Measurements from ENCODE around the gene SLC35A4.
"Not testable (repeated sequence)": the region's sequence is repeated elsewhere in the genome, so short reads cannot be mapped to it uniquely, and the experiment has no call there.

Gene SLC35A4

DNA sequence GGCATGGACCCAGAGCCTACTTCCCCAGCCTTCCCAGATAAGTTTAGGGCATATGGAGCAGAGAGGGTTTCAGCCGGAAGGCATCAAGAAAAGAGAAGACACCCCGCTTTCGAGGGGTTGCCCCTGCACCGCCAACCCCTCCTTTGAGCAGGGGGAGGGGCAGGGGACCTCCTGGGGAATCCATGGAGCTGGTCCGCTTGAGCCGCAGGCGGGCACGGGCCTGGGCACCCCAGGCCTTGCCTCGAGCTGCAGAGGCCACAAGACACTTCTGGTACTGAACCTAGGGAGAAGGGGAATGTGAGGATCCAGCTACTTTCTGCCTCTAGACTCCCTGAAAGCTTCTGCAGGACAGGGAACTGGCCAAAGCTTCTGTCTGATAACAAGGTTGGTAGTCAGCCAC, 6.1 kb upstream of the SLC35A4 start:
- no peak for DNase-seq (ENCODE audit: low read depth in 2 of 2)

DNA sequence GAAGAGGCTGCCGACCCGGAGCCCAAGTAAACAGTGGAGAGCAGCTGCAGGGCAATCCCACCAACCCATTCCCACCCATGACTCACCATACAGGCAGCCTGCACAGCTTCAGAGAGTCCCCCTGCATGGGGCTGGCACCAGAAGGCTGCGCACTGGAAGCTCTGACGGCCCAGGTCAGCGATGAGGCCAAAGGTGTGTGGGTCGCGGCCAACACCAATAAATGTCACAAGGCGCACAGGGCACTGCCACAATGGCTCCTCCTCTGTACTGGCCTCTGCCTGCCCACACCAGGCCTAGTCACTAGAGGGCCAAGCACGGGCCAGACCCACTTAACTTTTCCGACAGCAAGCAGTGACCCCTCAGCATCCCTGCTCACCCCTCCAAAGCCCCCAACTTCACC, 4.4 kb upstream of the SLC35A4 start:
- no peak for DNase-seq (ENCODE audit: low read depth in 2 of 2)

DNA sequence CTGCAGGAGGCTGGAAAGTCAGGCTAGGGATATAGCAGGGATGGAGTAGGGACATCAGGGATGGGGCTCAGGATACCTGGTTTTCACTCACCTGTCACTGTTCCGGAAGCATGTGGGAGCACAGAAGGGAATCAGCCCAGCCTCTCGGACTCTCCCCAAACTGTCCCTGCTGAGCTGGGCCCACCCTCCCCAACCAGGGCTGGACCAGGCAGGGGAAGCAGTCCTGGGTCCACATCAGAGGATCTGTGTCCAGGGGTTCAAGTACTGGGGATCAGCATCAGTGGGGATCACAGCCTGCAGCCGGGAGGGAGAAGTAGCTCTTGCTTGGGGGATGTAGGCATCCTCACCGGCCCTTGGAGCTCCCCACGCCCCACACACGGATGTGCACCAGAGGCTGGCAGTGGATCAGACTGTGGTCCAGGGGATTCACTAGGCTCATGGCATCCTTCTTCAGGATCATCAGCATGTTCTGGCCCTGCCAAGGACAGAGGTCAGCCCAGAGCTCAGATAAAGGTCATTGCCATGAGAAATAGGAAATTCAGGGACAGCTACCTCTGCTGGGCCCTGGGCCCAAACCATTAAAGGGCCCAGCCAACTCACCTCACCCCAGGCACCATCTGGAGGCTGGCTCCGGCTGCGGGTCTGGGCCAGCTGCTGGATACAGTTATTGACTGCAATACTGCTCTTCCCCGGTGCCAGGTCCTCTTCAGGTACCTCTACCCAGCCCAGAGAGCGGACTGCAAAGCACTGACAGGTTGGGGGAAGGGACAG, 2.7 kb upstream of the SLC35A4 start:
- DNase-seq (ENCODE audit: low read depth in 2 of 2) = no peak

DNA sequence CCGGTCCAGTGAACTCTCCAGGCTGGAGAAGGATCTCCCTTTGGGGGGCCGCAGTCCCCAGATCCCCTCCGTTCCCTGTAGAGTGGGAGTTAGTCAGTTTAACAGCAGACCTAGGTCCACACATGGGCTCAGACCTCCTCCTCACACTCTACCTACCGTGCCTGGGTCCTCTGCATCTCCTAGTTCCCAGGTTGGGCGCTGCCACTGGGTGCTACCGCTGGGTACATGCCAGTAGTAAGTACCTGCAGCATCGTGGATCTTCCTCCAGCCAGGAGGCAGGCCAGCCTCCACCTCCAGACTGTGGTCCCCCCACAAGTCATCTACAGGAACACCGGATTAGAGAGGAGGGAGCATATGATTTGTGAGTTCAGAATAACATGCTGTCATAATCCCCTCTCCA, 1.0 kb upstream of the SLC35A4 start:
- DNase-seq (ENCODE audit: low read depth in 2 of 2) = no peak

DNA sequence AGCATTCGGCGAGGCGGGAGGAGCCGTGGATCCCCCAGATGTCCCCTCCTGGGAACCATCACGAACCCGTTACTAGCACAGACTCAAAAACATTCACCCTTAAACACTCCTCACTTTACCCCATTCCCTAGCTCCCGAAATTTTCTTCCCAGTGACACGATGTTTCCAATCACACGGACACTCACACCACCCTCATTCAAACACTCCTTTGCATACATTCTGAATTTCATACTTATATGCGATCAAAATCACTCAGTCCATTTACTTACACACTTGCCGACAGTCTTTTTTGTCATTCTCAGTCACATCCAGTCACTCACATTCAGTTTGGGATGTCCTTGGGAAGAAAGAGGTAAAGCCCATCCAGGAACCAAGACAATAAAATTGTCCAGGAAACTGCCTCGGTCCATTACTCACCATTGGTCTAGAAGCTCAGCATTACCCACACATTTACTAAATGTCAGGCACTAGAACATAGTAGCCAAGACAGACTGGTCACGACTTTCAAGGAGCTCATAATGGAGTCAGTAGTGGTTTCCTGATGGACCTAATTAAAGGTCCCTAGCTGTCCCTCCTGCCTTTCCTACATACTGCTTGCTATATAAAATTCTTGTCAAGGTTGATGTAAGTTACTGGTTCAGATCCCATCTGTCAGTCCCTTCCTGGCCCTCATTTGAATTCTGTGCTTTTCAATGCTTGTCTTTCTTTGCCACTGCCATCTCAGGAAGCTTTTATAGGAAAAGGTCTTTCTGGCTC, 574 bp downstream of the SLC35A4 start:
- no peak for DNase-seq (ENCODE audit: low read depth in 2 of 2)

DNA sequence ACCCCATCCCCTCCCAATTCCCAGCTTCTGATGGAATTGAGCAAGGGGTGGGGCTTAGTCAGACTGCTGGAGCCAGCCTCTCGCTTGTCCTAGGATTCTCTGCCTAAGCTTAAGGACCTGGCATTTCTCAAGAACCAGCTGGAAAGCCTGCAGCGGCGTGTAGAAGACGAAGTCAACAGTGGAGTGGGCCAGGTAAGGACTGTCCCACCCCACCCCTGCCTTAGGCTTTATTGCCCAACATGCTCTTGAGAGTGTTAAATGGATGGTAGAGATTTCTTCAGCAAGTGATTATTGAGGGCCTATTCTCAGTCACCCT, 1.1 kb downstream of the SLC35A4 start:
- no peak for DNase-seq (ENCODE audit: low read depth in 2 of 2)

DNA sequence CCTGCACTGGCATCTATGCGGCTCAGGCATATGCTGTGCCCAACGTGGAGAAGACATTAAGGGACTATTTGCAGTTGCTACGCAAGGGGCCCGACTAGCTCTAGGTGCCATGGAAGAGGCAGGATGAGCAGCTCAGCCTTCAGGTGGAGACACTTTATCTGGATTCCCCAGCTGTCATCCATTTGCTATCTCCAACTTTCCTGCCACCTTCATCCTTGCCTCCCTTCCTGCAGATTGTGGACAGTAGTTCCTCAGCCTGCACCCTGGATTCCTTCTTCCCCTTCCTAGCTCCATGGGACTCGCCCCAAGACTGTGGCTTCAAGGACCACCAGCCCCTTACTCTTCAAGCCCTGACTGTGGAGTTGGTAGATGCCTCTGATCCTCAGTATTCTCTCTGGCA, 2.0 kb downstream of the SLC35A4 start:
- DNase-seq (ENCODE audit: low read depth in 2 of 2) = no peak

DNA sequence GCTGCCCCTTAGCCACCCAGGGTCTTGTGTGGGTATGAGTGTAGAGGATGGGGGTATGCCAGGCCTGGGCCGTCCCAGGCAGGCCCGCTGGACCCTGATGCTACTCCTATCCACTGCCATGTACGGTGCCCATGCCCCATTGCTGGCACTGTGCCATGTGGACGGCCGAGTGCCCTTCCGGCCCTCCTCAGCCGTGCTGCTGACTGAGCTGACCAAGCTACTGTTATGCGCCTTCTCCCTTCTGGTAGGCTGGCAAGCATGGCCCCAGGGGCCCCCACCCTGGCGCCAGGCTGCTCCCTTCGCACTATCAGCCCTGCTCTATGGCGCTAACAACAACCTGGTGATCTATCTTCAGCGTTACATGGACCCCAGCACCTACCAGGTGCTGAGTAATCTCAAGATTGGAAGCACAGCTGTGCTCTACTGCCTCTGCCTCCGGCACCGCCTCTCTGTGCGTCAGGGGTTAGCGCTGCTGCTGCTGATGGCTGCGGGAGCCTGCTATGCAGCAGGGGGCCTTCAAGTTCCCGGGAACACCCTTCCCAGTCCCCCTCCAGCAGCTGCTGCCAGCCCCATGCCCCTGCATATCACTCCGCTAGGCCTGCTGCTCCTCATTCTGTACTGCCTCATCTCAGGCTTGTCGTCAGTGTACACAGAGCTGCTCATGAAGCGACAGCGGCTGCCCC, 2.6 kb downstream of the SLC35A4 start:
- DNase-seq (ENCODE audit: low read depth in 2 of 2) = no peak

DNA sequence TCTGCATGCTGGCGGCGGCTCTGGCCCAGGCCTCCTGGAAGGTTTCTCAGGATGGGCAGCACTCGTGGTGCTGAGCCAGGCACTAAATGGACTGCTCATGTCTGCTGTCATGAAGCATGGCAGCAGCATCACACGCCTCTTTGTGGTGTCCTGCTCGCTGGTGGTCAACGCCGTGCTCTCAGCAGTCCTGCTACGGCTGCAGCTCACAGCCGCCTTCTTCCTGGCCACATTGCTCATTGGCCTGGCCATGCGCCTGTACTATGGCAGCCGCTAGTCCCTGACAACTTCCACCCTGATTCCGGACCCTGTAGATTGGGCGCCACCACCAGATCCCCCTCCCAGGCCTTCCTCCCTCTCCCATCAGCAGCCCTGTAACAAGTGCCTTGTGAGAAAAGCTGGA, 3.2 kb downstream of the SLC35A4 start:
- no peak for DNase-seq (ENCODE audit: low read depth in 2 of 2)

DNA sequence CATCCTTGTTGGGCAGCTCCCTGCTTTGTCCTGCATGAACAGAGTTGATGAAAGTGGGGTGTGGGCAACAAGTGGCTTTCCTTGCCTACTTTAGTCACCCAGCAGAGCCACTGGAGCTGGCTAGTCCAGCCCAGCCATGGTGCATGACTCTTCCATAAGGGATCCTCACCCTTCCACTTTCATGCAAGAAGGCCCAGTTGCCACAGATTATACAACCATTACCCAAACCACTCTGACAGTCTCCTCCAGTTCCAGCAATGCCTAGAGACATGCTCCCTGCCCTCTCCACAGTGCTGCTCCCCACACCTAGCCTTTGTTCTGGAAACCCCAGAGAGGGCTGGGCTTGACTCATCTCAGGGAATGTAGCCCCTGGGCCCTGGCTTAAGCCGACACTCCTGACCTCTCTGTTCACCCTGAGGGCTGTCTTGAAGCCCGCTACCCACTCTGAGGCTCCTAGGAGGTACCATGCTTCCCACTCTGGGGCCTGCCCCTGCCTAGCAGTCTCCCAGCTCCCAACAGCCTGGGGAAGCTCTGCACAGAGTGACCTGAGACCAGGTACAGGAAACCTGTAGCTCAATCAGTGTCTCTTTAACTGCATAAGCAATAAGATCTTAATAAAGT, 3.9 kb downstream of the SLC35A4 start:
- no peak for DNase-seq (ENCODE audit: low read depth in 2 of 2)

DNA sequence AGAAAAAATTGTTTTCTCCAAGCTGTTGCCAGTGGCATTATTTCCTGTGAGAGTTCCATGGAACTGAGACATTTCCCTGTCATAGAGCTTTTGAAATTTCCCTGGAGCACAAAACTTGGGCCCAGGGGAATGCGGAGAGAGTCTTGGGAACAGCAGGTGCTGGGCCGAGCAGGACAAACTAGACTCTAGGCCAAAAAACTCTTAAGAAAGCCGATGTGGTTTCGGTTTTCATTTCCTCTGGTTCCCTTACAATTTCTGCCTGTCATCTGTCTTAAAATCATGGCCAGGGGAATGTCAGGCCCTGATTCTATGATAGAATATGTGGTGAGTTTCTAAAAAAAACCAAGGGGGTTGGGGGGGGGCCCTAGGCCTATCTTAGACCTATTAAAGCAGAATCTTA, 4.6 kb downstream of the SLC35A4 start:
- no peak for DNase-seq (ENCODE audit: low read depth in 2 of 2)

DNA sequence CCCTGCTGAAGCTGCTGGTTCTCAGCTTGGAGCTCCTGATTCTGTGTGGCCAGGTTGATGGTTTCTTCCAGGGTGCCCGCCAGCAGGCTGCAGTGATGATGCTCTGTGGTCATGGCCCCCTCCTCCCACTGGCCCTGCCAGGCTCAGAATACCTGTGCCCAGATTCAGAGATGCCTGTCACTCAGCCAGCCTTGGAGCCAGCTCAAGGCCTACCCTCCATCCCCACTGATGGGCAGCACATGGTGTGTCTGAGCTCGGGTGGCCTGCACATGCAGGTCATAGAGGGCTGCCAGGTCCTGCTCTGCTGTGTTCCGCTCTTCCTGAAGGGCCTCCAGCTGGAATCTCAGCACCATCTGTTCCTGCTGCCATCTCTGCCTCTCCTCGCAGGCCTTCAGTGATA, 5.4 kb downstream of the SLC35A4 start:
- no peak for DNase-seq (ENCODE audit: low read depth in 2 of 2)

DNA sequence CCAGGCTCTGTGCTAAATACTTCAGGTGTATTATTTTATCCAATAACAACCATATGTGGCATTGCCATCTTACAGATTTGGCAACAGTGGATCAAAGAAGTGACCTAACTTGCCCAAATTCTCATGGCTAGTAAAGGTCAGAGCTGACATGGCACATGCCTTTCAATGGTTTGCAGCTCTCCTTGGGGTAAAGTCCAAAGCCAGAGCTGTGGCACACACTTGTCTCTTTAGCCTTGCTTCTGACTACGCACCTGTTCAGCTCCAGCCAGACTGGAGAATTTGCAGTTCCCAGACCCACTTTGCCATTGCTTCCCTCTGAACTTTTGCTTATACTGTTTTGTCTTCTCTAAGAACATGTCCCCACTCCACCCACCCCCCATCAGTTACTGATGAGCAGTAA, 5.9 kb downstream of the SLC35A4 start:
- no peak for DNase-seq (ENCODE audit: low read depth in 2 of 2)

DNA sequence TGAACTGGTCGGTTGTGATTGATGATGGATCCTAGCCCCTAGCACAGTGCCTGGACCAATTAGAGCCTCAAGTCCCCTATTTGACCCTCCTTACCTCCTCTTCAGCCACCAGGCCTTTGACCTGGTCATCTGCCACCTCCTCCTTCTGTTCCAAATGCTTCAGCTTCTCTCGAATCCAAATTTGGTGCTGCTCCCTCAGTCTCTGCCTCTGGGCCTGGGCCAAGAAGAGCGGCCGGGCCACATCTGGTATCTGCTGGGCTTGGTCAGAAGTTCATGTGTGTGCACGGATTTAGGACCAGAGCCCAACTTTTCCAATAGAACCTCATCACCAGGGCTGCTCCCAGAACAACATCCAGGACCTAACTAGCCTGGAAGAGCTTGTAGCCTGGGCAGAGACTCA, 6.5 kb downstream of the SLC35A4 start:
- no peak for DNase-seq (ENCODE audit: low read depth in 2 of 2)

DNA sequence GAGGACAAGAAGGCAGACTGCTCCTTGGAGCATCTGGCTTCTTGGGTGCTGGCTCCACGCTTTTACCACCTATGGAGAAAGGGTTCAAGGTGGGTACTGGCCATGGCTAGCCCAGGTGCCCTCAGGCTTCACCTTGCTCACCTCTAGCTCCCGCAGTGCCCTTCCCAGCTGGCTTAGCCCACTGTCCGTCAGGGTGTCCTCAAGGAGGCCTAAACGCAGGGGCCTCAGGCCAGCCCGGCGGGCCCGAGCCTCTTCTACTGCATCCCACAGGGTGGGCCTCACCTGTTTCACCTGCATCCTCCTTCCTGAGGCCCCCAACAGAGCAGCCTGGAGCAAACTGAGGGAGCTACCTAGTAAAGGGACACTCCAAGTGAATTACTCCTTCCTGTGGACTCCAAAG, 9.1 kb downstream of the SLC35A4 start:
- DNase-seq (ENCODE audit: low read depth in 2 of 2) = no peak

DNA sequence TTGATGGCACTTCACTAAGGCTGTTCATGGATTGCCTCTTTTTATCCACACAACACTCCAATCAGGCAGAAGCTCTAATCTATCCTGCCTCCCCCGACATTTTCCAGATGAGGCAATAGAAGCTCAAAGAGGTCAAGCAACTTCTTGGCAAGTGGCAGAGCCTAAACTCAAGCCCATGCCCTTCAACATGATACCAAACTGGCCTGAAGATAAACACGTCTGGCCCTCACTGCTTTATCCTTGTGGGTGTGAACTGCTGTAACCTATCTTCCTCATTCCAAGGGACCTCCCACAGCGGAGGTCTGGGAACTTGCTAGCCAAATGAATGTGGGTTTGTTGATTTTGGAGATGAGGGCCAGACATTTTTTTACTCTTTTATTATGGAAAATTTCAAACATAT, 9.5 kb downstream of the SLC35A4 start:
- no peak for DNase-seq (ENCODE audit: low read depth in 2 of 2)

DNA sequence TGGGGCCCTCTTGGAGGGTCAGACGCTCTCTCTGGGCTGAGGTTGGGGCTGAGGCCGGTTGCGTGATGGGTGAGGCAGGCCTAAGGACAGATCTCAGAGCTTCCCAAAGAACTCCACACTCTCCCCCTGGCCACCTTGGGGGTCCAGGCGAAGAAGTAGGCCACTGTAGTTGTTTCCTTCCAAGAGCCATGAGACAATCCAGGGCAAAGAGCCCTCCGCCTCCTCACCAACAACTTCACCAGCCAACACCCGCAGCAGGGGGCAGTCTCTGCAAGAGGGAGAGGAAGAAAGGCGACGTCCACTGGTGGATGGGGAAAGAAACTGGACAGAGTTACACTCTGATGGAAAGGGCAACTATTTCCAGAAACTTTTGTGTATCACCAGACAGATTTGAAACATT, 10.7 kb downstream of the SLC35A4 start:
- DNase-seq (ENCODE audit: low read depth in 2 of 2) = no peak

DNA sequence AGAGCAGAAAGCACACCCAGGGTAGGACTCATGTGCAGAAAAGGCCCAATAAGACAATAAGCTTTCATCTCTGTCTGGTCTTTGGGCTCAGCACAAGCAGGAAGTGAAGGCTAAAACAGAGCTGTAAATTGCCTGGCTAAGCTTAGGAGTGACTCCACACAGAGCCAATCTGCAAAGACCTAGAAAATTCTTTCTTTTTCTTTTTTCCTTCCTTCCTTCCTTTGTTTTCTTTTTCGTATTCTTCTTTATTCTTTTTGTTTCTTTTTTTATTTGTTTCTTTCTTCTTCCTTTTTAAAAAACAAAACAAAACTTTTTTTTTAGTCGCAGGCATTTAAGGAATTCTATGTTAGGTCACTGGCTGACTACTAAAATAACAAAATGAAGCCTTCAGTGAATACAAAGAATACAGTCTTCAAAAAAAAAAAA, 12.2 kb downstream of the SLC35A4 start:
- DNase-seq (ENCODE audit: low read depth in 2 of 2) = no peak

DNA sequence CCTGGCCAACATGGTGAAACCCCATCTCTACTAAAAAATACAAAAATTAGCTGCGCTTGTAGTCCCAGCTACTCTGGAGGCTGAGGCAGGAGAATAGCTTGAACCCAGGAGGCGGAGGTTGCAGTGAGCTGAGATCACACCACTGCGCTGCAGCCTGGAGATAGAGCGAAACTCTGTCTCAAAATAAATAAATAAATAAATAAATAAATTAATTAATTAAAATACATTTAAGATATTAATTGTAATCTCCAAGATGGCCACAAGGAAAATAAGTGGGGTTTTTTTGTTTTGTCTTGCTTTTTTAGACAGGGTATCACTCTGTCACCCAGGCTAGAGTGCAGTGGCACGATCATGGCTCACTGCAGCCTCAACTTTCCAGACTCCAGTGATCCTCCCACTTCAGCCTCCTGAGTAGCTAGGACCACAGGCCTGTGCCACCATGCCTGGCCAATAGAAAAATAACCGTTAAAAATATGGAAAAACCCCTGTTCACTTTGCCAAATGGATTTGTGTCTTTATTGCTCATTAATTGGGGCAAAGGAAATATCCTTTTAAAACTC, 14.6 kb downstream of the SLC35A4 start:
- not testable (repeated sequence) for DNase-seq (ENCODE audit: low read depth in 2 of 2)

DNA sequence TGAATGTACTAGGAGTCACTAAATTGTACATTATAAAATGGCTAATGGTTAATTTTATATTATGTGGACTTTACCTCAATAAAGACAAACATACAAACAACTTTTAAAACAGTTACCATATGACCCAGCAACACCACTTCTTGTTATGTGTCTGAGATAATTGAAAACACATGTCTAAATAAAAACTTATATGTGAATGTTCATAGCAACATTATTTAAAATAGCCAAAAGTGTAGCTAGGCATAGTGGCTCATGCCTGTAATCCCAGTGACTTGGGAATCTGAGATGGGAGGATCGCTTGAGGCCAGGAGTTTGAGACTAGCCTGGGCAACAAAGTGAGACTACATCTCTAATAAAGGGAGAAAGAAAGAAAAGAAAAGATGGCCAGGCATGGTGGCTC, 22.9 kb downstream of the SLC35A4 start:
- no peak for DNase-seq (ENCODE audit: low read depth in 2 of 2)

DNA sequence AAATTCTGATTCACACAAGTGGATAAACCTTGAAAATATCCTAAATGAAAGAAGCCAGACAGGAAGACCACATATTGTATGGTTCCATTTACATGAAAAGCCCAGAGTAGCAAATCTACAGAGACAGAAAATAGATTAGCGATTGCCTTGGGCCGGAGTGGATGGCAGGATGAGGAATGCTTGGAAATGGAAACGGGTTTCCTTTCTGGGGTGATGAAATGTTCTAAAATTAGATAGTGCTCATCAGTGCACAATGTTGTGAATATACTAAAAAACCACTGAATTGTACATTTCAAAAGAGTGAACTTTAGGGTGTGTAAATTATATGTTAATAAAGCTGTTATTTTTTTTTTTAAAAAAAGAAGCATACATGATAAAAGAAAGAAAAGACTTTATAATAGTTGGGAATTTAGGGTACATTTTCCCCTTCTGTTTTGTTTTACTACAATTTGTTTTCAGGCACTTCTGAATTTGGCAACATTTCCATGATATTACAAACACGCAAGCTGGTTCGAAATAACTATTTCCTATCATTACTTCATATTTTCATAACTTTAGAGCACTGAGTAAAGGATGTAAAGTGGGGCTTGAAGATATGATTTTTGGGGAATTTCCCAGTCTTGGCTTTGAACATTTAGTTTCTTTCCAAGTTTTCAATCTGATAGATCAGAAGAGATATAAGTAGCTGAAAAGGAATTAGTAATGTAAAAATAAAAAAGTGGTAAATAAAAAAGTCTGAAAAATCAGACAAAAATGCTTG, 23.9 kb downstream of the SLC35A4 start:
- DNase-seq (ENCODE audit: low read depth in 2 of 2) = no peak

DNA sequence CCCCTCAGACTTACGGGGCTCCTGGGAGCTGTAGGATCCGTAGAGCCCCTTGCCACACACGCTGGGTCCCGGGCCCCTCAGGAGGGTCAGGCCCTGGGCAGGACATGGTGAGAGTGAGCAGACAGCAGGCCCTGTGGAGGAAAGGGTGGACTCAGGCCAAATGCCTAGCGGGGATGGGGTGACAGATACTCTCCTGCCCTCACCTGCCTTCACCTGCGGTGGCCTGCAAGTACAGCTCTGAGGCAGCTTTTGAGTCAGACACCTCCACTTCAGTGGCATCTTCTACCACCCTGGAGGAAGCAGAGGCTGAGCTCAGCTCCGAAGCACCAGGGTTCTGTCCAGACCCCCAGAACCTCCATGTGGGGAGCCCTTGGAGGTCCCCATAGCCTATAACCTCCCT, 26.2 kb downstream of the SLC35A4 start:
- no peak for DNase-seq (ENCODE audit: low read depth in 2 of 2)

Measured in stimulated activated CD8-positive, alpha-beta memory T cell treated with anti-CD3 and anti-CD28 coated beads, Interleukin-2, amount 100 ng/mL, for 1 hour (primary cell).